MCF 10A (cell line): ENCODE results near the gene DIP2B. TPM values are rescaled to one million over a fixed set of nuclear protein-coding genes. Genes with fewer than 3 reads are reported as not detected.

Experiments used
- BruUV-seq: library from RNA; stranded (reverse); fragments of 400-500 nt; replicated peaks from 2 replicates; lab custom pipeline; 2021; lab: Mats Ljungman, UMichigan
- CTCF ChIA-PET: fragments of 300-600 bp; sonication (Branson Sonifier 250); formaldehyde crosslinking; extraction: SDS; loops from one replicate; lab custom pipeline; 2021; ENCODE audit warnings: antibody characterized with exemption, inconsistent platforms; lab: Yijun Ruan, JAX
- POLR2A ChIA-PET: fragments of 300-600, 350-650 bp; sonication (Branson Sonifier 250); formaldehyde crosslinking; extraction: SDS; loops from one replicate; lab custom pipeline; 2020; ENCODE audit warnings: antibody characterized with exemption, inconsistent platforms; lab: Yijun Ruan, JAX
- DNase-seq: peaks from one replicate; pipeline ENCODE4 v3.0.0-alpha.2; 2018; ENCODE audit not compliant: unreplicated experiment
- H3K27ac Mint-ChIP-seq: one replicate; pipeline ENCODE4 v1.8.0; 2022; ENCODE audit warnings: mild to moderate bottlenecking, low read depth, mixed read lengths; ENCODE audit not compliant: unreplicated experiment
- H3K27me3 Mint-ChIP-seq: one replicate; pipeline ENCODE4 v1.8.0; 2022; ENCODE audit warnings: mixed read lengths; ENCODE audit not compliant: insufficient read depth, unreplicated experiment
- H3K36me3 Mint-ChIP-seq: one replicate; pipeline ENCODE4 v1.8.0; 2022; ENCODE audit warnings: mild to moderate bottlenecking, moderate library complexity, mixed read lengths; ENCODE audit not compliant: insufficient read depth, unreplicated experiment
- H3K4me1 Mint-ChIP-seq: one replicate; pipeline ENCODE4 v1.8.0; 2022; ENCODE audit warnings: mixed read lengths; ENCODE audit not compliant: insufficient read depth, unreplicated experiment
- H3K4me3 Mint-ChIP-seq: one replicate; pipeline ENCODE4 v1.8.0; 2022; ENCODE audit warnings: mild to moderate bottlenecking, moderate library complexity, mixed read lengths; ENCODE audit not compliant: unreplicated experiment
- H3K9me3 Mint-ChIP-seq: one replicate; pipeline ENCODE4 v1.8.0; 2022; ENCODE audit warnings: mixed read lengths; ENCODE audit not compliant: unreplicated experiment
- CTCF ChIP-seq: fragments of 200-600 bp; IDR thresholded peaks from one replicate; pipeline ENCODE4 v1.8.0; 2022; ENCODE audit warnings: antibody characterized with exemption, mild to moderate bottlenecking; ENCODE audit not compliant: unreplicated experiment
- intact Hi-C: fragments of 100-400 bp; cut with micrococcal nuclease; formaldehyde crosslinking; loops from 2 replicates; pipeline ENCODE4 v1.14.1; 2022
- total RNA-seq: library from RNA; stranded (reverse); gene quantifications from 2 replicates; pipeline ENCODE4 v1.2.3, GENCODE V29; 2022

The DIP2B gene
- total RNA-seq, 1 experiment from 2014 or later = 18.8 TPM

- H3K27me3 Mint-ChIP-seq = no peaks in the 10 kb centered on the region
- H3K4me1 Mint-ChIP-seq = no peaks in the 10 kb centered on the region
- no peaks in the 10 kb centered on the region for H3K9me3 Mint-ChIP-seq
- no peak for DNase-seq
- no peak overlapping the region for H3K27ac Mint-ChIP-seq
- no TSS peak for BruUV-seq
- ChIA-PET CTCF (interaction anchor here (1.0 kb wide), 1 partner anchor 214 kb away, joined by 4 read pairs; the partner anchor contains the start of gene DIP2B), POLR2A (no interaction called here)
- H3K36me3 Mint-ChIP-seq = peaks cover 54% of the 10 kb centered on the region
- no peak for TF ChIP-seq CTCF
- intact Hi-C loops = no loop called here
- no peak overlapping the region for H3K4me3 Mint-ChIP-seq
Observed at GRCh38 chr12:50718760-50719159, 214.0 kb downstream of the DIP2B start.

GRCh38 chr12:50720085-50720484 is 215.3 kb downstream of the DIP2B start:
- Mint-ChIP-seq H3K4me1 (peaks cover 1% of the 10 kb centered on the region), H3K27me3 (no peaks in the 10 kb centered on the region), H3K9me3 (no peaks in the 10 kb centered on the region), H3K36me3 (peaks cover 67% of the 10 kb centered on the region), H3K27ac (no peak overlapping the region), H3K4me3 (no peak overlapping the region)
- POLR2A ChIA-PET = no interaction called here
- TF ChIP-seq CTCF = no peak
- BruUV-seq = no TSS peak
- no peak for DNase-seq
- intact Hi-C loops = no loop called here
- CTCF ChIA-PET = interaction anchor here (0.6 to 1.0 kb wide), 3 partner anchors 184 to 267 kb away, joined by 3 to 5 read pairs (median 5); no protein-coding TSS in a partner anchor

GRCh38 chr12:50720501-50720900 is 215.7 kb downstream of the DIP2B start:
- intact Hi-C loops = no loop called here
- peaks cover 5% of the 10 kb centered on the region for H3K4me1 Mint-ChIP-seq
- H3K9me3 Mint-ChIP-seq = no peaks in the 10 kb centered on the region
- ChIA-PET POLR2A (no interaction called here), CTCF (interaction anchor here (0.7 kb wide), 2 partner anchors 32 to 188 kb away, joined by 3 to 5 read pairs; no protein-coding TSS in a partner anchor)
- no TSS peak for BruUV-seq
- H3K27ac Mint-ChIP-seq = no peak overlapping the region
- no peak overlapping the region for H3K4me3 Mint-ChIP-seq
- TF ChIP-seq CTCF = no peak
- peaks cover 68% of the 10 kb centered on the region for H3K36me3 Mint-ChIP-seq
- no peaks in the 10 kb centered on the region for H3K27me3 Mint-ChIP-seq
- DNase-seq = no peak

- DNase-seq = no peak
- Mint-ChIP-seq H3K27me3 (no peaks in the 10 kb centered on the region), H3K27ac (no peak overlapping the region), H3K4me1 (peaks cover 9% of the 10 kb centered on the region), H3K36me3 (peaks cover 59% of the 10 kb centered on the region), H3K9me3 (no peaks in the 10 kb centered on the region), H3K4me3 (no peak overlapping the region)
- no peak for TF ChIP-seq CTCF
- intact Hi-C loops = no loop called here
- ChIA-PET CTCF (no interaction called here), POLR2A (no interaction called here)
- no TSS peak for BruUV-seq
Observed at GRCh38 chr12:50723865-50724264, 219.1 kb downstream of the DIP2B start.
